ENCODE results near the gene ATXN1.

The ATXN1 gene

DNA sequence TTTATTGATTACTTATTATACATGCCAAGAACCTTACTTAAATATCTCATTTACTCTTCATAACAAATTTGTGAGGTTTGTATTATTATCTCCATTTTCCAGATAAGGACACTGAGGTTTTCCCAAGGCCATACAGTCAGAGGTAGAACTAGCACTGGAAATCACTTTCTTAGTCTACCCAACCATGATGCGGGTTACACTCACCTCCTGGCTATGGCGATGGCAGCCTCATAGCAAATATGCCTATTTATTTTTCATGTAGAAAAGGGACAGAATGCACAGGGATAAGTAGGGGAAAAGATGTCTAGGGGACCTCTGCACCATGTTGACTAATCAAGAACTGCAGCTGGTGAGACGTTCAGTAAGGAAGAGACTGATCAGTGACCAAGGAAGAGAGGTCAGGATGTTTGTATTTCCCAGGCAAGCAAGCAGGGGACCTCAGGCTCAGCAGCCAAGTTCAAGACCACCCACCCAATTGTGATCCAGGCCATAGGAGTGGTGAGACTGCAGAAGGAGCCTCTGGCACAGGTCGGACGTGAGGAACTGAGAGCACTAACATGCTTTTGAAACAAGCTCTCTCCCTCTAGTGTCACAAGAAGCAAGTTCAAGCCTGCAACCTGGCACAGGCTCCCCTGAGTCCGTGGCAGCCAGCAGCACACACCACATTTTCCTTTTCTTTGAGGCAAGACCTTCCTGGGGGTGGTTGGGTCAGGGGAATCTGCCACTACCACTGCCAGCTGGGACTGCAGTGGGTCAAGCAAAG, 425.0 kb downstream of the ATXN1 start:
- no peak for DNase-seq (ENCODE audit: low read depth, low spot score)
- Histone ChIP-seq H3K4me1 (ENCODE audit: control insufficient read depth, insufficient read depth, low read length) (no peaks in the 10 kb centered on the region), H3K9me3 (ENCODE audit: control insufficient read depth, insufficient read depth, low read length) (no peaks in the 10 kb centered on the region; the same call in 1 of the 2 replicates), H3K27ac (ENCODE audit: low read length) (no peak overlapping the region), H3K4me3 (ENCODE audit: low read length) (no peak overlapping the region), H3K27me3 (ENCODE audit: control insufficient read depth, insufficient read depth, low read length) (no peaks in the 10 kb centered on the region), H3K36me3 (ENCODE audit: control insufficient read depth, insufficient read depth, low read length) (no peaks in the 10 kb centered on the region)
- no CpG with 5 or more reads among the region's 6 CpGs for WGBS (ENCODE audit: insufficient coverage, insufficient read length)

DNA sequence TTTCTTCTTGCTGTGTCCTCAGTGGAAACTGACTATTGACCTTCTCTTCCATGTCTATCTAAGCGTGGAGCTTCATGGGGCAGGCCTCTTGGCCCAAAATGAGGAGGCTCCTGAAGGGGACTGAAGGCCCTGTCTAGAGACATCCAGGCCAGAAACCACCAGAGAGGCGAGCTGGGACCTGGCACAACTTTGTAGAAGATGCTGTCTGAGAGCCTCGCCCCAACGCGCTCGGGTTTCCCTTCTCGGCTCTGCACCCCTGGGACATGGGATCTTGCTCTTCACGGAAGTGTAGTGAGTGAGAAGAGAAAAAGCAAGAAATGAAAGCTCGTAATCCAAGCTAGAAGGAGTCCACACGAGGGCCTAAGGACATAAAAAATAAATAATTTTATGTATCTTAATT, 426.1 kb downstream of the ATXN1 start:
- Histone ChIP-seq H3K36me3 (ENCODE audit: control insufficient read depth, insufficient read depth, low read length) (no peaks in the 10 kb centered on the region), H3K27me3 (ENCODE audit: control insufficient read depth, insufficient read depth, low read length) (no peaks in the 10 kb centered on the region), H3K27ac (ENCODE audit: low read length) (no peak overlapping the region), H3K9me3 (ENCODE audit: control insufficient read depth, insufficient read depth, low read length) (no peaks in the 10 kb centered on the region; the same call in 1 of the 2 replicates), H3K4me1 (ENCODE audit: control insufficient read depth, insufficient read depth, low read length) (no peaks in the 10 kb centered on the region), H3K4me3 (ENCODE audit: low read length) (no peak overlapping the region)
- WGBS (ENCODE audit: insufficient coverage, insufficient read length): no CpG with 5 or more reads among the region's 10 CpGs
- no peak for DNase-seq (ENCODE audit: low read depth, low spot score)

DNA sequence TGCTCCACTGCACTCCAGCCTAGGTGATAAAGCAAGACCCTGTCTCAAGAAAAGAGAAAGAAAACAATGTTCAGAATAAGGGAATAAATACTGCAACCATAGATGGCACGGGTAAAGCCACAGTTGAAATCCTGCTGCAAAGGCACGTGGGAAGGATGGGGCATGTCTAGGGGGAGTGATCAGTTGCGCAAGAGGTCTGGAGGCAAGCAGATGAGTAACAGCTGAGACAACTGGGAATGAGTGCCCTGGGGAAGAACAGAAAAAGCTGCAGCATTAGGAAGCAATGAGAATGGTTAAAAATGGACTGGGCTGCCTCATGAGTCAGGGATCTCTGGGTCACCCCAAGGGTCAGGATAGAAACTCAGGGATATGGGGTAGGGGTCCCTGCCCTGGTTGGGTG, 426.6 kb downstream of the ATXN1 start:
- no CpG with 5 or more reads among the region's 3 CpGs for WGBS (ENCODE audit: insufficient coverage, insufficient read length)
- Histone ChIP-seq H3K27ac (ENCODE audit: low read length) (no peak overlapping the region), H3K36me3 (ENCODE audit: control insufficient read depth, insufficient read depth, low read length) (no peaks in the 10 kb centered on the region), H3K4me3 (ENCODE audit: low read length) (no peak overlapping the region), H3K4me1 (ENCODE audit: control insufficient read depth, insufficient read depth, low read length) (no peaks in the 10 kb centered on the region), H3K9me3 (ENCODE audit: control insufficient read depth, insufficient read depth, low read length) (no peaks in the 10 kb centered on the region), H3K27me3 (ENCODE audit: control insufficient read depth, insufficient read depth, low read length) (no peaks in the 10 kb centered on the region)
- no peak for DNase-seq (ENCODE audit: low read depth, low spot score)

DNA sequence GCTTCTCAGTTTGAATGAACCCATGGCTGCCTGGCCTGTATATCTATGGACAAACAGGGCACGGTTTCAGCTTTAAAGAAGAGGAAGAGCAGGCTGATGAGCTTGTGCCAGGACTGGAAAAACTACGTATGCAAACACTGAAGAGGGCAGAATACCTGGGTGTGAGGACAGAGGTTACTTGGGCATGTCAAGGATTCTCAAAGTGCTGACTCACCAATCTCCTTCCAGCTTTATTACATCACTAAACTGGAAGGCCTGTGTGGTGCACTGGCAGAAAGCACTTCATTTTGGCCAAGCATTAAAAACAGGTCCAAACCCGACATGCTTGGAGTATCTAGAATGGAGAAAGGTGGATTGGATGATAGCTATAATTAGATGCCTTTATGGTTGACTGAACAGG, 427.7 kb downstream of the ATXN1 start:
- Histone ChIP-seq H3K27me3 (ENCODE audit: control insufficient read depth, insufficient read depth, low read length) (no peaks in the 10 kb centered on the region), H3K9me3 (ENCODE audit: control insufficient read depth, insufficient read depth, low read length) (no peaks in the 10 kb centered on the region), H3K27ac (ENCODE audit: low read length) (no peak overlapping the region), H3K36me3 (ENCODE audit: control insufficient read depth, insufficient read depth, low read length) (no peaks in the 10 kb centered on the region), H3K4me1 (ENCODE audit: control insufficient read depth, insufficient read depth, low read length) (no peaks in the 10 kb centered on the region), H3K4me3 (ENCODE audit: low read length) (no peak overlapping the region)
- WGBS (ENCODE audit: insufficient coverage, insufficient read length): no CpG with 5 or more reads among the region's 3 CpGs
- DNase-seq (ENCODE audit: low read depth, low spot score): no peak

DNA sequence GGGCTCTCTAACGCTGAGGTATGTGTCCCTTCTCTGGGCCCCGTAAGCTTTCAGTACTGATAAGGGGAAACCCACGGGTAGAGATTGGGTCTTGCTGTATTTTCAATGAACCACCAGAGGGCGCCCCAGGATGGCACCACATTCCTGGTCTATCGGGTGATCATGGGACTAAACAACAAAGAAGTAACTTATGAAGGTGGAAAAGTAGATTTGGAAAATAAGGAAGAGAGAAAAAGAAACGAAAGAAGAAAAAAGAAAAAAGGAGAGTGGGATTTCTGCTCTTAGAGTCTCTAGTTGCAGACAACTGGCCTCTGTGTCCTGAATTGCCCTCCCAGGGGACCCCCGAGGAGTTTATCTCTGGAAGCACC, 429.1 kb downstream of the ATXN1 start:
- H3K4me1 ChIP-seq (ENCODE audit: control insufficient read depth, insufficient read depth, low read length): no peaks in the 10 kb centered on the region
- no peaks in the 10 kb centered on the region for H3K27me3 ChIP-seq (ENCODE audit: control insufficient read depth, insufficient read depth, low read length)
- H3K27ac ChIP-seq (ENCODE audit: low read length): no peak overlapping the region
- no peak for DNase-seq (ENCODE audit: low read depth, low spot score)
- no peak overlapping the region for H3K4me3 ChIP-seq (ENCODE audit: low read length)
- H3K36me3 ChIP-seq (ENCODE audit: control insufficient read depth, insufficient read depth, low read length): no peaks in the 10 kb centered on the region
- no peaks in the 10 kb centered on the region for H3K9me3 ChIP-seq (ENCODE audit: control insufficient read depth, insufficient read depth, low read length)
- WGBS (ENCODE audit: insufficient coverage, insufficient read length): 100% methylated on average over 1 of the region's 7 CpGs

DNA sequence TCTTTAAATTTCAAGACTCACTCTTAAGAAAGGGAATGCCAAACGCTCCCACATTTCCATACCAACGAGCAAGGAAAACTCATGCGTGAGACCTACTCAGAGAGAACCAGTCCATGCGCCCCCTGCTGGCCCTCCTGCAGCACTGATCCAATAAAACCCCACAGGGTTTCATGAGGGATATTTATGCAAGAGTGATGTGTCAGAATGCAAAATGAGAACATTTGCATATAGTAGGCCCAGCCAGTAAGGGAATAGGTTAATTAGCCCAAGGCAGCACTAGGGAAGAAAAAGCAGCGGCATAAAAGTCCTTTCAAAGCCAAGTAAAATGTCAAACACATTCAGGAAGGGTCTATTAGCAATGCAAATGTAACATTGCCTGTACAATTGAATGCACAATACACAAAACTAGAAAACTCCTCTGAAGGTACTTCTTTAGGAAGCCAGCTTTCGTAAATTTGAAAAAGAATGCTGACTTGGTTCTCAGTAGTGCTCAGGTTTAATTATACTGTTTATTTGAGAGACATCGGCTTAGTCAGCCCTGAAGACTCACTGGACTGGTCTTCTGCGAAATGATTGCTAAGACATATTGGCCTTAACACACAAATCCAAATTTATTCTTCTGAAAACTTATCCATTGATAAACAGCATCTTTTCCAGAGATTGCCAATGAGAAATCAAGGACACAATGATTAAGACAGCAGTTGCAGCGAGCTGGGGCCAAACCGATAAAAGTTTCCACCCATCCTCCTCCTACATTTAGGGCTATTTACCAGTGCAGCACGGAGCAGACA, 429.7 kb downstream of the ATXN1 start:
- no peak overlapping the region for H3K4me3 ChIP-seq (ENCODE audit: low read length)
- WGBS (ENCODE audit: insufficient coverage, insufficient read length): no CpG with 5 or more reads among the region's 11 CpGs
- H3K4me1 ChIP-seq (ENCODE audit: control insufficient read depth, insufficient read depth, low read length): no peaks in the 10 kb centered on the region
- no peak overlapping the region for H3K27ac ChIP-seq (ENCODE audit: low read length)
- H3K9me3 ChIP-seq (ENCODE audit: control insufficient read depth, insufficient read depth, low read length): no peaks in the 10 kb centered on the region
- DNase-seq (ENCODE audit: low read depth, low spot score): no peak
- H3K27me3 ChIP-seq (ENCODE audit: control insufficient read depth, insufficient read depth, low read length): no peaks in the 10 kb centered on the region
- no peaks in the 10 kb centered on the region for H3K36me3 ChIP-seq (ENCODE audit: control insufficient read depth, insufficient read depth, low read length)

DNA sequence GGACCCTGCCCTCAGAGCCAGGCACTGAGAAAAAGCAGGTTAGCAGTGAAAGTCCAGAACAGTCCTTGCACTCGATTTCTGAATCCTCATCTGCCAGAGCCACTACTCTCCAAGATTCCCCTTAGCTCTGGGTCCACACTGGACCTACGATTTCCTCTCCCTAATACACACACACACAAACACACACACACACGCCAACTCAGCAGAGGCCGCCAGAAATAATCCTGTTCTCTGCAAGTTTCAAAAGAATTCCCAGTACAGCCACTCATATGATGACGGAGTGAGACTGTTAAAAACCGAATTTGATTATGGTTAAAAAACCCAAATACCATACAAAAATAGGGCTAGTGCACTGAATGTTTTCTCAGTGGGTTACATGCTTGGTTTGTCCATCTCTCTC, 432.0 kb downstream of the ATXN1 start:
- DNase-seq (ENCODE audit: low read depth, low spot score): no peak

DNA sequence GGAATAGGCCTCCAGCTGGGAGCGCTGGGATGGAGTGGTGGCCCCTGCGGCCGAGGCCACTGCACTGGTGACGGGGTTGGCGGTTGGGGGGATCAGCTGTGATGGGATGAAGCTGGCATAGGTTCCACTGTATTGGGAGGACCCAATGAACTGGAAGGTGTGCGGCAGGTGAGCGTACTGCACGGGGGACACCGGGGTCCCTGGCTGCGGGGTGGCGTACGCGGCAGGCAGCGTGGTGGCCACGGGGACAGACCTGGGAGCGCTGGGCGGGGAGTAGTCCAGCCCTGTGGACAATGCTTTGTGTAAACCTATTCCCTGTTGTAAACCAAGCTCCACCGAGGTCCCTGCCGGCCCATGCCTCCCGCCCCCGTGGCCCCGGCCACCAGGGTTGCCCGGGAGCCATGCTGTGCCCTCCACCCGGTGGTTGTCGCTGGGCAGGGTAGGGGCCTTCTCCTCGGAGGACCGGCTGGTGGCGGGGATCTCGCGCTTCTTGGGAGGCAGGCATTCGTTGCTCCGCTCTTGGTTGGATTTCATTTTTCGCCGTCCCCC, 433.4 kb downstream of the ATXN1 start:
- Histone ChIP-seq H3K4me3 (ENCODE audit: low read length) (no peak overlapping the region), H3K9me3 (ENCODE audit: control insufficient read depth, insufficient read depth, low read length) (no peaks in the 10 kb centered on the region), H3K27ac (ENCODE audit: low read length) (no peak overlapping the region), H3K36me3 (ENCODE audit: control insufficient read depth, insufficient read depth, low read length) (no peaks in the 10 kb centered on the region), H3K27me3 (ENCODE audit: control insufficient read depth, insufficient read depth, low read length) (no peaks in the 10 kb centered on the region), H3K4me1 (ENCODE audit: control insufficient read depth, insufficient read depth, low read length) (no peaks in the 10 kb centered on the region)
- no CpG with 5 or more reads among the region's 34 CpGs for WGBS (ENCODE audit: insufficient coverage, insufficient read length)
- no peak for DNase-seq (ENCODE audit: low read depth, low spot score)

More for the DNA sequence above, 432.0 kb downstream of the ATXN1 start:
- no CpG with 5 or more reads among the region's 6 CpGs for WGBS (ENCODE audit: insufficient coverage, insufficient read length)
- Histone ChIP-seq H3K4me1 (ENCODE audit: control insufficient read depth, insufficient read depth, low read length) (no peaks in the 10 kb centered on the region), H3K36me3 (ENCODE audit: control insufficient read depth, insufficient read depth, low read length) (no peaks in the 10 kb centered on the region), H3K4me3 (ENCODE audit: low read length) (no peak overlapping the region), H3K9me3 (ENCODE audit: control insufficient read depth, insufficient read depth, low read length) (no peaks in the 10 kb centered on the region), H3K27ac (ENCODE audit: low read length) (no peak overlapping the region), H3K27me3 (ENCODE audit: control insufficient read depth, insufficient read depth, low read length) (no peaks in the 10 kb centered on the region)

DNA sequence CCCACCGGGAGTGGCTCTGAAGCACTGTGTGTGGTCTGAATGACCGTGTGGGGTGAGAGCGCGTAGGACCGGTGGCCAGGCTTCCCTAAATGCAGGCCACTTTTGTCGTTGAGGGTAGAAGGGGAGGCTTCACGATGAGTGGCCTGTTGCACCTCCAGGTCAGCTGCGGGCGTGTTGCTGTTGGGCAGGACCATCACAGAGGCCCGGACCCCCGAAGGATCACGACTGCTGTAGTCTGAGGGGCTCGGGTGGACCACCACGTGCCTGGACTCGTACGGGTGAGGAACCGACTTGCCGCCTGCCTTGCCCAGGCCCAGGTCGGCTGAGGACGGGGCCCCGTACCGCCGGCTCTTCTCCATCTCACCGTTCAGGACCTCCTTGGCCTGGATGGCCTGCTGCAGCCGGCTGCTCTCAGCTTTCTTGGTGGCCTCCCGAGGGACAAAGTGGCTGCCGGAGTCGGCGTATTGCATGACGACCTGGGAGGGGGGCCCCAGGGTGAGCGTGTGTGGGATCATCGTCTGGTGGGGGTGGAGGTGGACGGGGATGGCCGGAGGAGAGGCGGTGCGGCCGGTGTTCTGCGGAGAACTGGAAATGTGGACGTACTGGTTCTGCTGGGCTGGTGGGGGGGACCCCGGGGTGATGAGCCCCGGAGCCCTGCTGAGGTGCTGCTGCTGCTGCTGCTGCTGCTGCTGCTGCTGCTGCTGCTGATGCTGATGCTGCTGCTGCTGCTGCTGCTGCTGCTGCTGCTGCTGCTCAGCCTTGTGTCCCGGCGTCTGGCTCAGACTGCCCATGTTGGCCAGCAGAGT, 434.1 kb downstream of the ATXN1 start:
- no peak for DNase-seq (ENCODE audit: low read depth, low spot score)
- no CpG with 5 or more reads among the region's 43 CpGs for WGBS (ENCODE audit: insufficient coverage, insufficient read length)
- Histone ChIP-seq H3K4me3 (ENCODE audit: low read length) (no peak overlapping the region), H3K4me1 (ENCODE audit: control insufficient read depth, insufficient read depth, low read length) (peaks cover 2% of the 10 kb centered on the region; the same call in 1 of the 2 replicates), H3K27ac (ENCODE audit: low read length) (no peak overlapping the region), H3K27me3 (ENCODE audit: control insufficient read depth, insufficient read depth, low read length) (no peaks in the 10 kb centered on the region), H3K36me3 (ENCODE audit: control insufficient read depth, insufficient read depth, low read length) (no peaks in the 10 kb centered on the region), H3K9me3 (ENCODE audit: control insufficient read depth, insufficient read depth, low read length) (no peaks in the 10 kb centered on the region)

DNA sequence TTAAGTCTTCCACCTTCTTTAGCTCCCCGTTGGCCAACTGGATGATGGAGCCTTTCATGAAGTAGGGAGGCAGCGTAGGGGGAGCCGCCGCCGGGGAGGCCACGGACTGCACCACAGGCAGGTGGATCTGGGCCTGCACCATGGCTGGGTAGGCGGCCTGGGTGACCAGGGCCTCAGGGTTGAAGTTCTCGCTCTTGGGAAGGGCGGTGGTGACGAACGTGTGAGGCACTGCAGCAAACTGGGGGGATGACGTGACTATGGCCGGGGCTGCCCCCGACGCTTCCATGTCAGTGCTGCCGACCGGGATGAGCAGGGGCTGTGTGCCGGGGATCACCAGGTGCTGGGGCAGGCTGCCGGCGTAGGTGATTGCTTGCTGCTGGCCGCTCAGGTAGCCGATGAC, 434.7 kb downstream of the ATXN1 start:
- no peaks in the 10 kb centered on the region for H3K9me3 ChIP-seq (ENCODE audit: control insufficient read depth, insufficient read depth, low read length)
- DNase-seq (ENCODE audit: low read depth, low spot score): no peak
- peaks cover 2% of the 10 kb centered on the region; the same call in 1 of the 2 replicates for H3K4me1 ChIP-seq (ENCODE audit: control insufficient read depth, insufficient read depth, low read length)
- no peaks in the 10 kb centered on the region for H3K36me3 ChIP-seq (ENCODE audit: control insufficient read depth, insufficient read depth, low read length)
- H3K27me3 ChIP-seq (ENCODE audit: control insufficient read depth, insufficient read depth, low read length): no peaks in the 10 kb centered on the region
- no CpG with 5 or more reads among the region's 22 CpGs for WGBS (ENCODE audit: insufficient coverage, insufficient read length)
- no peak overlapping the region for H3K4me3 ChIP-seq (ENCODE audit: low read length)
- no peak overlapping the region for H3K27ac ChIP-seq (ENCODE audit: low read length)
